Endothelial cell (in vitro differentiated cells): ENCODE measurements around the gene RAD51C. TPM values are rescaled to one million over a fixed set of nuclear protein-coding genes. Genes with fewer than 3 reads are reported as not detected.
A peak's percentile ranks its signal among the peaks of the same experiment; 100 is the strongest.

ENCODE experiments used
- DNase-seq: peaks from one replicate; pipeline ENCODE4 v3.0.0; 2021; ENCODE audit warnings: low spot score
- H3K27ac Mint-ChIP-seq: one replicate; pipeline ENCODE4 v1.8.0; 2021; ENCODE audit warnings: mixed read lengths, inconsistent platforms; ENCODE audit not compliant: unreplicated experiment
- H3K27me3 Mint-ChIP-seq: one replicate; pipeline ENCODE4 v1.8.0; 2021; ENCODE audit warnings: mild to moderate bottlenecking, moderate library complexity, mixed read lengths, inconsistent platforms; ENCODE audit not compliant: unreplicated experiment
- H3K36me3 Mint-ChIP-seq: one replicate; pipeline ENCODE4 v1.8.0; 2021; ENCODE audit warnings: mild to moderate bottlenecking, low read depth, mixed read lengths, inconsistent platforms; ENCODE audit not compliant: unreplicated experiment
- H3K4me1 Mint-ChIP-seq: one replicate; pipeline ENCODE4 v1.8.0; 2021; ENCODE audit warnings: mild to moderate bottlenecking, mixed read lengths, inconsistent platforms; ENCODE audit not compliant: unreplicated experiment
- H3K4me3 Mint-ChIP-seq: one replicate; pipeline ENCODE4 v1.8.0; 2021; ENCODE audit warnings: mild to moderate bottlenecking, mixed read lengths, inconsistent platforms; ENCODE audit not compliant: unreplicated experiment
- H3K9me3 Mint-ChIP-seq: one replicate; pipeline ENCODE4 v1.8.0; 2021; ENCODE audit warnings: mixed read lengths, inconsistent platforms; ENCODE audit not compliant: unreplicated experiment
- CTCF ChIP-seq: fragments of 200-600 bp; sonication (generic); IDR thresholded peaks from one replicate; pipeline ENCODE4 v1.5.0; 2021; ENCODE audit warnings: antibody characterized with exemption; ENCODE audit not compliant: unreplicated experiment
- total RNA-seq: library from RNA; stranded (reverse); fragmentation: NEBNext Ultra II Directional; extraction: Animal tissue kit (Norgen Biotek cat#: 25700); gene quantifications from one replicate; pipeline ENCODE4 v1.2.1, GENCODE V29; 2021; ENCODE audit not compliant: unreplicated experiment

Gene RAD51C
- total RNA-seq, 1 donor from 2014 or later, result 11.3 TPM

GRCh38 chr17:58694302-58694701, 1.9 kb downstream of the RAD51C start:
- Mint-ChIP-seq H3K9me3 (no peaks in the 10 kb centered on the region), H3K4me3 (no peak overlapping the region), H3K36me3 (peaks cover under 1% of the 10 kb centered on the region), H3K27me3 (peaks cover 3% of the 10 kb centered on the region), H3K4me1 (peaks cover 17% of the 10 kb centered on the region), H3K27ac (no peak overlapping the region)
- no peak for TF ChIP-seq CTCF
- DNase-seq, result no peak

DNA sequence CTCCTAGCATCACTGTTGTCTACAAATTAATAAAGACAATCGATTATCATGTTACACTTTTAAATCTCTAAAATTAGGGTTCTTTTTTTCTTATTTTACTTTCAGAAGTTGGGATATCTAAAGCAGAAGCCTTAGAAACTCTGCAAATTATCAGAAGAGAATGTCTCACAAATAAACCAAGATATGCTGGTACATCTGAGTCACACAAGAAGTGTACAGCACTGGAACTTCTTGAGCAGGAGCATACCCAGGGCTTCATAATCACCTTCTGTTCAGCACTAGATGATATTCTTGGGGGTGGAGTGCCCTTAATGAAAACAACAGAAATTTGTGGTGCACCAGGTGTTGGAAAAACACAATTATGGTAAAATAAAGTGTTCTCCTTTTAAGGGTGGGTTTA, 2.4 kb downstream of the RAD51C start:
- Mint-ChIP-seq H3K4me1 (peaks cover 17% of the 10 kb centered on the region), H3K36me3 (peaks cover 5% of the 10 kb centered on the region), H3K27ac (no peak overlapping the region), H3K27me3 (peaks cover 3% of the 10 kb centered on the region), H3K4me3 (no peak overlapping the region), H3K9me3 (no peaks in the 10 kb centered on the region)
- no peak for DNase-seq
- TF ChIP-seq CTCF, result no peak

DNA sequence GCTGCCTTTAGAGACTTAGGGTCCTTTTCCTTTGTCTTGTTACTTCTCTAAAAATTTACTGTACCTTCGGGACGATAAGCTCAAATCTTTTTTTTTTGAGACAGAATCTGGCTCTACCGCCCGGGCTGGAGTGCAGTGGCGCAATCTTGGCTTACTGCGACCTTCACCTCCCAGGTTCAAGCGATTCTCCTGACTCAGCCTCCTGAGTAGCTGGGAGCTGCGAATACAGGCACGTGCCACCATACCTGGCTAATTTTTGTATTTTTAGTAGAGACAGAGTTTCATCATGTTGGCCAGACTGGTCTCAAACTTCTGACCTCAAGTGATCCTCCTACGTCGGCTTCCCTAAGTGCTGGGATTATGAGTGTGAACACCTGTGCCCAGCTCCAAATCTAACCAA, 7.4 kb downstream of the RAD51C start:
- DNase-seq, result no peak
- no peak overlapping the region for H3K27ac Mint-ChIP-seq
- H3K9me3 Mint-ChIP-seq, result no peaks in the 10 kb centered on the region
- H3K4me1 Mint-ChIP-seq, result no peaks in the 10 kb centered on the region
- no peak for TF ChIP-seq CTCF
- peak overlapping the region; percentile 25 for H3K4me3 Mint-ChIP-seq
- peaks cover 4% of the 10 kb centered on the region for H3K27me3 Mint-ChIP-seq
- peaks cover 5% of the 10 kb centered on the region for H3K36me3 Mint-ChIP-seq

DNA sequence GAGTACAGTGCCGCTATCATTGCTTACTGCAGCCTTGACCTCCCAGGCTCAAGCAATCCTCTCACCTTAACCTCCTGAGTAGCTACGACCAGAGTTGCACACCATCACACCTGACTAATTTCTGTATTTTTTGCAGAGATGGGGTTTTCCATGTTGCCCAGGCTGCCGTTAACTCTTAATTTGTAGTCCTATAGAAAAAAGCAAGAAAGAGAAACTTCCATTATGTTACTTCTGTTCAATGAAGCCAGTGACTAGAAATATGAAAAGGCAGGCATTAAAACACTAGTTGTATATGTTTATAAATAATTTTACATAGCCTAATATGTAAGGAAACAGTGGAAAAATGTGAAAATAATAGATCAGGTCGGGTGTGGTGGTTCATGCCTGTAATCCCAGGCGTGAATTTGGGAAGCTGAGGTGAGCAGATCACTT, 9.7 kb downstream of the RAD51C start:
- no peaks in the 10 kb centered on the region for H3K4me1 Mint-ChIP-seq
- H3K27me3 Mint-ChIP-seq, result peaks cover 4% of the 10 kb centered on the region
- peaks cover 5% of the 10 kb centered on the region for H3K36me3 Mint-ChIP-seq
- TF ChIP-seq CTCF, result no peak
- no peak overlapping the region for H3K4me3 Mint-ChIP-seq
- DNase-seq, result no peak
- no peak overlapping the region for H3K27ac Mint-ChIP-seq
- H3K9me3 Mint-ChIP-seq, result no peaks in the 10 kb centered on the region

DNA sequence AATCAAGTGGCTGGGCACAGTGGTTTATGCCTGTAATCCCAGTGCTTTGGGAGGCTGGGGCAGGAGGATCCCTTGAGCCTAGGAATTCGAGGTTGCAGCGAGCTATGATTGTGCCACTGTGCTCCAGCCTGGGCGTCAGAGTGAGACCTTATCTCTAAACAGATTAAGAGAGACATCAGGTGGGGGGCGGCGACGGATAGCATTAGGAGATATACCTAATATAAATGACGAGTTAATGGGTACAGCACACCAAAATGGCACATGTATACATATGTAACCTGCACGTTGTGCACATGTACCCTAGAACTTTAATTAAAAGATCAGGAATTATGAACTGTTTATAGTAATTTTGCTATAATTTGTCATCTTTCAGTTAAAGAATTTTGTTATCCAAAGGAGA, 10.3 kb downstream of the RAD51C start:
- H3K9me3 Mint-ChIP-seq, result no peaks in the 10 kb centered on the region
- no peaks in the 10 kb centered on the region for H3K4me1 Mint-ChIP-seq
- no peak for DNase-seq
- H3K4me3 Mint-ChIP-seq, result no peak overlapping the region
- H3K36me3 Mint-ChIP-seq, result peaks cover 5% of the 10 kb centered on the region
- no peak overlapping the region for H3K27ac Mint-ChIP-seq
- TF ChIP-seq CTCF, result no peak
- peaks cover 4% of the 10 kb centered on the region for H3K27me3 Mint-ChIP-seq
